ENCODE measurements around the gene CDC25A.

DNA sequence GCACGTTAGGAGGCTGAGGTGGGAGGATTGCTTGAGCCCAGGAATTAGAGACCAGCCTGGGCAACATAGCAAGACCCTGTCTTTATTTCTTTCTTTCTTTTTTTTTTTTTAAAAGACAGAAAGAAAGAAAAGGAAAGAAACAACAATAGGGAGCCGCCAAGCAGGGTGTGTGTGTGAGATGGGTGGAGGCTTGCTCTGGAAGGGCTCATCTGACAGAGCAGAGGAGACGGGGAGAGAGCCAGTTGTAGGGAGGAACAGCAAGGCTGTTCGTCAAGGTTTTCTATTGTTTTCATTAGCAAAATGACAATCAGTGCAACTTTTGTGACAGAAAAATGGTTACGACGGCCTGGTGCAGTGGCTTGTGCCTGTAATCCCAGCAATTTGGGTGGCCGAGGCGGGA is 69.3 kb downstream of the CDC25A start:
- TF ChIP-seq CTCF (IDR thresholded peaks at IDR 0.05 in 2 of 3, conservative IDR thresholded peaks at IDR 0.05 in 1 of 3; ENCODE audit: borderline replicate concordance in 1 of 3, insufficient read depth in 1 of 3, low read depth in 2 of 3, low read length in 2 of 3) (no peak), EZH2phosphoT487 (IDR thresholded peaks at IDR 0.05; ENCODE audit: borderline replicate concordance) (no peak), POLR2A (IDR thresholded peaks at IDR 0.05; ENCODE audit: borderline replicate concordance, extremely low read depth, insufficient read depth, insufficient read length) (no peak), JUND (IDR thresholded peaks at IDR 0.05) (no peak), EZH2 (IDR thresholded peaks at IDR 0.05) (no peak), POLR2AphosphoS5 (IDR thresholded peaks at IDR 0.05; ENCODE audit: low read depth, low read length) (no peak), CBX3 (IDR thresholded peaks at IDR 0.05; ENCODE audit: low read depth) (no peak)

All from HCT116 (cell line).